Psoas muscle (tissue), 8 donors: ENCODE measurements around the gene TRMT10A. TPM values are rescaled to one million over a fixed set of nuclear protein-coding genes. Genes with fewer than 3 reads are reported as not detected.
"Not testable (repeated sequence)": the region's sequence is repeated elsewhere in the genome, so short reads cannot be mapped to it uniquely, and the experiment has no call there.

Experiments used
- ATAC-seq, 4 donors: fragments of 200-7000 bp; cut with Tn5 transposase; one replicate each; pipeline ENCODE4 v1.9.1; 2020; ENCODE audit warnings: moderate library complexity in 3 of 4, mild to moderate bottlenecking in 2 of 4
- DNase-seq, 2 donors: peaks; one replicate each; pipeline ENCODE4 v3.0.0-alpha.2; 2020
- H3K27ac ChIP-seq: fragments of 200-600 bp; one replicate; pipeline ENCODE4 v1.8.0; 2022
- H3K27me3 ChIP-seq, 3 donors: fragments of 200-600 bp in 1 of 3; one replicate each; pipeline versions ENCODE4 v1.6.1 to v1.8.0; 2013 to 2022; ENCODE audit warnings: low read length in 2 of 3, mild to moderate bottlenecking in 2 of 3, moderate library complexity in 1 of 3; ENCODE audit not compliant: insufficient read depth in 3 of 3
- H3K36me3 ChIP-seq, 2 donors: fragments of 200-600 bp in 1 of 2; one replicate each; pipeline versions ENCODE4 v1.6.1 to v1.8.0; 2013 to 2022; ENCODE audit warnings: low read depth in 1 of 2, mild to moderate bottlenecking in 1 of 2, moderate library complexity in 1 of 2; ENCODE audit not compliant: insufficient read depth in 1 of 2
- H3K4me1 ChIP-seq: fragments of 200-600 bp; one replicate; pipeline ENCODE4 v1.8.0; 2022
- H3K4me3 ChIP-seq: fragments of 200-600 bp; one replicate; pipeline ENCODE4 v1.8.0; 2022; ENCODE audit warnings: mild to moderate bottlenecking
- H3K9me3 ChIP-seq: fragments of 200-600 bp; one replicate; pipeline ENCODE4 v1.8.0; 2022
- WGBS, 3 donors: extraction: QIAGEN DNeasy Blood & Tissue Kit; methylation state at CpG; one replicate each; pipeline versions ENCODE4 v1.1.6 to v1.1.7; 2013; 5-methylcytosine and 5-hydroxymethylcytosine counted together
- intact Hi-C, 2 donors: fragments of 100-400 bp; cut with DNase I; formaldehyde crosslinking; loops; one replicate each; pipeline versions ENCODE4 v1.11.0 to v1.14.2; 2022
- polyA plus RNA-seq, 3 donors: library from polyadenylated mRNA; stranded (reverse); fragments of 200-250 nt; gene quantifications; one replicate each; pipeline ENCODE4 v1.2.3, GENCODE V29; 2013
- total RNA-seq, 4 donors: library from RNA; stranded (reverse); fragmentation: NEBNext Ultra II Directional in 2 of 4; extraction: Animal tissue kit (Norgen Biotek cat#: 25700) in 2 of 4; gene quantifications; one replicate each; pipeline versions ENCODE4 v1.2.1 to v1.2.4, GENCODE V29; 2021 to 2023
- TF ChIP-seq, protein P1 (sequence below): fragments of 200-600 bp; IDR thresholded peaks from one replicate; pipeline ENCODE4 v1.8.0; 2022; ENCODE audit warnings: antibody characterized with exemption
- donor health status: healthy with polysubstance abuse.
- donor health status: DM: no; HTN: no; CAD: no; lungs with moderate emphysema.
- donor health status: Bipolar disorder and iron deficiency.
- donor health status: healthy.
- donor health status: DM: yes; HTN: yes; CAD: no.
- donor health status: DM: no; HTN: no; CAD: no.
- donor health status: DM: no; HTN: no; CAD: no.
- donor health status: DM: yes; HTN: yes; CAD: no.

TRMT10A gene
- total and polyA plus RNA-seq, 7 donors, result 2.1 to 7.2 (median 4.5) TPM

- TF ChIP-seq, protein P1, sequence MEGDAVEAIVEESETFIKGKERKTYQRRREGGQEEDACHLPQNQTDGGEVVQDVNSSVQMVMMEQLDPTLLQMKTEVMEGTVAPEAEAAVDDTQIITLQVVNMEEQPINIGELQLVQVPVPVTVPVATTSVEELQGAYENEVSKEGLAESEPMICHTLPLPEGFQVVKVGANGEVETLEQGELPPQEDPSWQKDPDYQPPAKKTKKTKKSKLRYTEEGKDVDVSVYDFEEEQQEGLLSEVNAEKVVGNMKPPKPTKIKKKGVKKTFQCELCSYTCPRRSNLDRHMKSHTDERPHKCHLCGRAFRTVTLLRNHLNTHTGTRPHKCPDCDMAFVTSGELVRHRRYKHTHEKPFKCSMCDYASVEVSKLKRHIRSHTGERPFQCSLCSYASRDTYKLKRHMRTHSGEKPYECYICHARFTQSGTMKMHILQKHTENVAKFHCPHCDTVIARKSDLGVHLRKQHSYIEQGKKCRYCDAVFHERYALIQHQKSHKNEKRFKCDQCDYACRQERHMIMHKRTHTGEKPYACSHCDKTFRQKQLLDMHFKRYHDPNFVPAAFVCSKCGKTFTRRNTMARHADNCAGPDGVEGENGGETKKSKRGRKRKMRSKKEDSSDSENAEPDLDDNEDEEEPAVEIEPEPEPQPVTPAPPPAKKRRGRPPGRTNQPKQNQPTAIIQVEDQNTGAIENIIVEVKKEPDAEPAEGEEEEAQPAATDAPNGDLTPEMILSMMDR, result no peak
- intact Hi-C loops, result no loop called here
Observed at GRCh38 chr4:99540277-99540939, 23.4 kb downstream of the TRMT10A start.

GRCh38 chr4:99537674-99538073 is 26.2 kb downstream of the TRMT10A start:
- no peaks in the 10 kb centered on the region for H3K9me3 ChIP-seq
- no peak overlapping the region for H3K27ac ChIP-seq
- intact Hi-C loops, result no loop called here
- H3K36me3 ChIP-seq, result no peaks in the 10 kb centered on the region
- TF ChIP-seq, protein P1, result no peak
- ATAC-seq (no peak), DNase-seq (no peak)
- no peak overlapping the region for H3K4me3 ChIP-seq
- H3K4me1 ChIP-seq, result no peaks in the 10 kb centered on the region
- H3K27me3 ChIP-seq, result no peaks in the 10 kb centered on the region
- 66 to 84% (median 70%) methylated on average over 4 of the region's 4 CpGs for WGBS, 3 donors

More at GRCh38 chr4:99540277-99540939, 23.4 kb downstream of the TRMT10A start:
- no peak for DNase-seq
- H3K27me3 ChIP-seq, result no peaks in the 10 kb centered on the region
- H3K4me3 ChIP-seq, result no peak overlapping the region
- no peak for ATAC-seq
- H3K9me3 ChIP-seq, result peaks cover 10% of the 10 kb centered on the region
- no peaks in the 10 kb centered on the region for H3K36me3 ChIP-seq
- no peak overlapping the region for H3K27ac ChIP-seq
- H3K4me1 ChIP-seq, result no peaks in the 10 kb centered on the region

- intact Hi-C loops, result no loop called here
- Histone ChIP-seq H3K27ac (no peak overlapping the region), H3K36me3 (no peaks in the 10 kb centered on the region), H3K9me3 (no peaks in the 10 kb centered on the region), H3K4me1 (no peaks in the 10 kb centered on the region), H3K4me3 (no peak overlapping the region), H3K27me3 (no peaks in the 10 kb centered on the region)
- WGBS, 3 donors, result 41 to 58% (median 52%) methylated on average over 2 of the region's 2 CpGs
- TF ChIP-seq, protein P1, result no peak
- DNase-seq (no peak), ATAC-seq (no peak)
Observed at GRCh38 chr4:99536848-99537247, 27.0 kb downstream of the TRMT10A start.

DNA sequence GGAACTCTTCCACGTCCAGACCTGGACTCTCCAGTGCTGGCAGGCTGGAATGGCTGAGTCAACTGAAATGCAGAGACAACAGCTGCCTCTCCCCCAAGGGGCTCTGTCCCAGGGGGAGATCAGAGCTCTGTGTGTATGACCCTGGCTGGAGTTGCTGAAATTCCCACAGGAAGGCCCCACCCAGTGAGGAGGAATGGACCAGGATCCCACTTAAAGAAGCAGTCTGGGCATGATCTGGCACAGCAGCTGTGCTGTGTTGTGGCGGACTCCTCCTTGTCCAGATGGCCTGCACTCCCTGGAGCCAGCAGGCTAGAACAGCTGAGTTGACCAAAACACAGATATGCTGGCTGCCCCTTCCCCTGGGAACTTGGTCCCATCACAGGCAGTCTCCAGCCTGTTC is 27.6 kb downstream of the TRMT10A start:
- Histone ChIP-seq H3K4me1 (no peaks in the 10 kb centered on the region), H3K4me3 (no peak overlapping the region), H3K36me3 (no peaks in the 10 kb centered on the region), H3K9me3 (no peaks in the 10 kb centered on the region), H3K27ac (no peak overlapping the region), H3K27me3 (no peaks in the 10 kb centered on the region)
- TF ChIP-seq, protein P1, result no peak
- 9 to 71% (median 37%) methylated on average over 2 of the region's 2 CpGs for WGBS, 3 donors
- intact Hi-C loops, result no loop called here
- ATAC-seq (no peak), DNase-seq (no peak)

GRCh38 chr4:99534699-99535098 is 29.1 kb downstream of the TRMT10A start:
- DNase-seq, H3K27me3 ChIP-seq, ATAC-seq, H3K4me1 ChIP-seq, H3K36me3 ChIP-seq, H3K27ac ChIP-seq, intact Hi-C loops, H3K9me3 ChIP-seq, H3K4me3 ChIP-seq: not testable (repeated sequence)
- 73 to 76% (median 76%) methylated on average over 3 of the region's 3 CpGs for WGBS, 3 donors
